HepG2 (cell line): ENCODE measurements around the gene LEMD1. TPM values are rescaled to one million over a fixed set of nuclear protein-coding genes. Genes with fewer than 3 reads are reported as not detected.

Experiments
- ATAC-seq: fragments of 200-7000 bp; cut with Tn5 transposase; 3 replicates; pipeline ENCODE4 v1.9.1; 2020; ENCODE audit warnings: mild to moderate bottlenecking, moderate library complexity
- BruUV-seq: library from RNA; stranded (reverse); fragments of 400-500 nt; replicated peaks from 2 replicates; lab custom pipeline; 2021; lab: Mats Ljungman, UMichigan
- CTCF ChIA-PET: fragments of 300-600 bp; formaldehyde crosslinking; extraction: SDS; loops from one replicate; lab custom pipeline; 2021; ENCODE audit warnings: low total read pairs, inconsistent platforms, low intra/inter-chr PET ratio; lab: Yijun Ruan, JAX
- POLR2A ChIA-PET: fragments of 350-600 bp; sonication (Branson Sonifier 250); formaldehyde crosslinking; loops from one replicate; lab custom pipeline; 2020; ENCODE audit warnings: antibody characterized with exemption, inconsistent platforms; lab: Yijun Ruan, JAX
- DNase-seq: peaks from one replicate; pipeline ENCODE4 v3.0.0-alpha.2; 2015; ENCODE audit warnings: low spot score
- FAIRE-seq: peaks from 3 replicates; lab custom pipeline; 2011; peaks lifted over from hg19 to GRCh38; lab: Jason Lieb, UNC
- H2AFZ ChIP-seq: one replicate; pipeline ENCODE4 v1.6.1; 2011; ENCODE audit warnings: low read length, inconsistent platforms
- H3K27ac ChIP-seq: fragments of 300-600 bp; 3 replicates; pipeline ENCODE4 v1.8.0; 2011; ENCODE audit warnings: mixed run types, mild to moderate bottlenecking, mixed read lengths, low read length, inconsistent platforms; ENCODE audit not compliant: insufficient read depth; ENCODE audit errors: extremely low read length
- H3K27me3 ChIP-seq, 2 experiments: fragments of 200-600 bp in 1 of 2; 2 replicates in 1 of 2; 3 replicates in 1 of 2; pipeline versions ENCODE4 v1.6.0 to v1.8.0; 2011; ENCODE audit warnings: low read length in 2 of 2, mild to moderate bottlenecking in 2 of 2, moderate library complexity in 2 of 2, inconsistent platforms in 1 of 2; ENCODE audit not compliant: insufficient read depth in 2 of 2, control insufficient read depth in 1 of 2
- H3K36me3 ChIP-seq, 2 experiments: fragments of 200-600 bp in 1 of 2; replicated peaks in 1 of 2; 2 replicates in 1 of 2; 3 replicates in 1 of 2; pipeline versions ENCODE4 v1.5.1 to v1.8.0; 2011; ENCODE audit warnings: low read length in 2 of 2, inconsistent platforms in 1 of 2; ENCODE audit not compliant: insufficient read depth in 2 of 2, control insufficient read depth in 1 of 2
- H3K4me1 ChIP-seq: 2 replicates; pipeline ENCODE4 v1.5.1; 2012; ENCODE audit warnings: low read length, inconsistent platforms; ENCODE audit not compliant: insufficient read depth
- H3K4me2 ChIP-seq: 2 replicates; pipeline ENCODE4 v1.6.0; 2011; ENCODE audit warnings: low read depth, low read length, inconsistent platforms
- H3K4me3 ChIP-seq, 3 experiments: fragments of 200-600 bp in 1 of 3; sonication (generic), shearing (Covaris generic) in 1 of 3; replicated peaks in 1 of 3; 2 replicates each; pipeline ENCODE4 v1.5.1; 2011 to 2016; ENCODE audit warnings: low read length in 3 of 3, inconsistent platforms in 2 of 3, low read depth in 2 of 3, mild to moderate bottlenecking in 2 of 3, control low read depth in 1 of 3, mixed read lengths in 1 of 3; ENCODE audit not compliant: insufficient read depth in 1 of 3
- H3K79me2 ChIP-seq: one replicate; pipeline ENCODE4 v1.6.1; 2011; ENCODE audit warnings: low read length, inconsistent platforms; ENCODE audit not compliant: insufficient read depth
- H3K9ac ChIP-seq: 2 replicates; pipeline ENCODE4 v1.6.0; 2011; ENCODE audit warnings: mild to moderate bottlenecking, low read depth, low read length, inconsistent platforms; ENCODE audit not compliant: insufficient read depth
- H3K9me3 ChIP-seq: 2 replicates; pipeline ENCODE4 v1.5.1; 2012; ENCODE audit warnings: mild to moderate bottlenecking, low read length
- H4K20me1 ChIP-seq: 2 replicates; pipeline ENCODE4 v1.6.0; 2011; ENCODE audit warnings: inconsistent platforms, mild to moderate bottlenecking, low read length, moderate library complexity; ENCODE audit not compliant: insufficient read depth
- HHEX ChIP-seq: IDR thresholded peaks from 2 replicates; pipeline ENCODE4 v1.6.1; 2016; ENCODE audit warnings: control low read depth
- HNRNPUL1 ChIP-seq: fragments of 200-400 bp; formaldehyde crosslinking; IDR thresholded peaks from 2 replicates; pipeline ENCODE4 v1.6.1; 2017; ENCODE audit warnings: low read depth, mild to moderate bottlenecking, low read length, moderate library complexity
- MED8 ChIP-seq: sonication (generic); formaldehyde crosslinking; IDR thresholded peaks from 2 replicates; pipeline ENCODE4 v1.8.1; 2023; ENCODE audit warnings: mild to moderate bottlenecking, missing genetic modification reagents; ENCODE audit not compliant: insufficient replicate concordance
- NFIC ChIP-seq: IDR thresholded peaks from 2 replicates; pipeline ENCODE4 v1.6.1; 2012; ENCODE audit warnings: mild to moderate bottlenecking, low read length, inconsistent platforms
- YY1 ChIP-seq: IDR thresholded peaks from 2 replicates; pipeline ENCODE4 v1.6.1; 2011; ENCODE audit warnings: low read length, low read depth, moderate library complexity, mild to moderate bottlenecking; ENCODE audit not compliant: insufficient read depth, insufficient replicate concordance
- ZBTB8A ChIP-seq: sonication (generic); formaldehyde crosslinking; IDR thresholded peaks from 2 replicates; pipeline ENCODE4 v1.4.0; 2020; ENCODE audit warnings: mild to moderate bottlenecking, low read depth, missing genetic modification reagents, borderline replicate concordance
- ZNF574 ChIP-seq: sonication (generic); formaldehyde crosslinking; IDR thresholded peaks from 2 replicates; pipeline ENCODE4 v1.4.0; 2020; ENCODE audit warnings: missing genetic modification reagents
- WGBS: methylation state at CpG from one replicate; pipeline ENCODE4 v1.1.6; 2017; ENCODE audit warnings: low lambda C conversion rate; 5-methylcytosine and 5-hydroxymethylcytosine counted together
- in situ Hi-C: cut with HindIII; loops from 2 replicates; pipeline ENCODE4 v1.10.0; 2017; ENCODE audit warnings: low pct_unique_long_range_greater_than_20kb; ENCODE audit not compliant: extremely low pct_ligation_motif_present
- intact Hi-C: fragments of 100-400 bp; cut with micrococcal nuclease; formaldehyde crosslinking; loops from one replicate; pipeline ENCODE4 v1.10.0; 2022; ENCODE audit not compliant: unreplicated experiment
- polyA plus RNA-seq, 8 experiments: library from polyadenylated mRNA; depleted of rRNA in 3 of 8; stranded (reverse) in 7 of 8; unstranded in 1 of 8; fragments of >200 nt; fragmentation: Illumina TruSeq in 4 of 8; extraction: Trizol in 4 of 8; gene quantifications; 2 replicates each; pipeline versions ENCODE4 v1.2.1 to v1.2.3, GENCODE V29; 2011 to 2016; ENCODE audit warnings: low read depth in 4 of 8, missing spikeins in 1 of 8, mixed read lengths in 1 of 8; ENCODE audit not compliant: insufficient read depth in 1 of 8
- total RNA-seq, 5 experiments: library from RNA; depleted of rRNA; stranded (reverse); fragments of >200 nt; fragmentation: Illumina TruSeq; extraction: Trizol; gene quantifications; 2 replicates each; pipeline ENCODE4 v1.2.3, GENCODE V29; 2016; ENCODE audit warnings: low read depth in 1 of 5

LEMD1 gene
- total and polyA plus RNA-seq, 2 of the 13 experiments (the other 11 are each of a cell fraction or from before 2014, with no cell fraction given): 1.4 to 2.3 TPM

- no TSS peak for BruUV-seq
- H3K9ac ChIP-seq: no peak overlapping the region
- FAIRE-seq: no peak
- no peaks in the 10 kb centered on the region for H3K36me3 ChIP-seq
- H3K4me1 ChIP-seq: peaks cover 18% of the 10 kb centered on the region
- H2AFZ ChIP-seq: no peak overlapping the region
- no peaks in the 10 kb centered on the region for H4K20me1 ChIP-seq
- POLR2A ChIA-PET: no interaction called here
- in situ Hi-C loops: no loop called here
- intact Hi-C loops: no loop called here
- no peak for ATAC-seq
- WGBS: 0% methylated on average over 2 of the region's 2 CpGs
- H3K27me3 ChIP-seq: peaks cover 0 to 45% of the 10 kb centered on the region in 2 experiments; a peak in 4 of 5 replicates
- CTCF ChIA-PET: no interaction called here
- DNase-seq: no peak
- no peaks in the 10 kb centered on the region for H3K79me2 ChIP-seq
- H3K27ac ChIP-seq: no peak overlapping the region
- H3K4me2 ChIP-seq: no peak overlapping the region
- H3K9me3 ChIP-seq: no peaks in the 10 kb centered on the region
- no peak overlapping the region for H3K4me3 ChIP-seq
- no peak for TF ChIP-seq HNRNPUL1
- no peak for TF ChIP-seq YY1
- no peak for TF ChIP-seq ZNF574 (CRISPR knock-in tag)
- no peak for TF ChIP-seq MED8 (CRISPR knock-in tag)
- TF ChIP-seq NFIC: no peak
- TF ChIP-seq HHEX (CRISPR knock-in tag): no peak
- no peak for TF ChIP-seq ZBTB8A (CRISPR knock-in tag)
Observed at GRCh38 chr1:205380882-205381281, 41.0 kb downstream of the LEMD1 start.
